CMK (cell line): ENCODE data around the gene ANKRD44.

Experiments used
- DNase-seq: peaks from one replicate; pipeline ENCODE4 v3.0.0-alpha.2; 2010; ENCODE audit warnings: low read depth

The ANKRD44 gene

GRCh38 chr2:197238043-197238365, 72.6 kb downstream of the ANKRD44 start:
- DNase-seq, result no peak

- no peak for DNase-seq
Observed at GRCh38 chr2:197237291-197238042, 73.1 kb downstream of the ANKRD44 start.

GRCh38 chr2:197236816-197237215, 73.8 kb downstream of the ANKRD44 start:
- no peak for DNase-seq

- no peak for DNase-seq
Observed at GRCh38 chr2:197236159-197236558, 74.4 kb downstream of the ANKRD44 start.

GRCh38 chr2:197235711-197236110, 74.9 kb downstream of the ANKRD44 start:
- no peak for DNase-seq

GRCh38 chr2:197234671-197235191, 75.8 kb downstream of the ANKRD44 start:
- DNase-seq, result no peak

- no peak for DNase-seq
Observed at GRCh38 chr2:197233473-197233872, 77.1 kb downstream of the ANKRD44 start.

GRCh38 chr2:197232010-197232409, 78.6 kb downstream of the ANKRD44 start:
- DNase-seq, result no peak

GRCh38 chr2:197229509-197230443, 80.8 kb downstream of the ANKRD44 start:
- DNase-seq, result no peak

- DNase-seq, result no peak
Observed at GRCh38 chr2:197223451-197223850, 87.1 kb downstream of the ANKRD44 start.

- no peak for DNase-seq
Observed at GRCh38 chr2:197219636-197220035, 90.9 kb downstream of the ANKRD44 start.

GRCh38 chr2:197217541-197217940, 93.0 kb downstream of the ANKRD44 start:
- DNase-seq, result no peak

- no peak for DNase-seq
Observed at GRCh38 chr2:197216361-197216979, 94.1 kb downstream of the ANKRD44 start.

- DNase-seq, result no peak
Observed at GRCh38 chr2:197215748-197216360, 94.7 kb downstream of the ANKRD44 start.

- DNase-seq, result no peak
Observed at GRCh38 chr2:197212344-197213262, 98.0 kb downstream of the ANKRD44 start.

GRCh38 chr2:197211881-197212342, 98.7 kb downstream of the ANKRD44 start:
- no peak for DNase-seq

- DNase-seq, result no peak
Observed at GRCh38 chr2:197210430-197210829, 100.2 kb downstream of the ANKRD44 start.

- DNase-seq, result no peak
Observed at GRCh38 chr2:197209742-197210408, 100.7 kb downstream of the ANKRD44 start.

GRCh38 chr2:197209246-197209645, 101.3 kb downstream of the ANKRD44 start:
- no peak for DNase-seq

GRCh38 chr2:197208841-197209240, 101.7 kb downstream of the ANKRD44 start:
- DNase-seq, result no peak
